Nephron (organoid): ENCODE measurements around the gene YWHAH.

Source experiments
- H3K27ac Mint-ChIP-seq, 3 experiments: 2 replicates each; pipeline ENCODE4 v1.8.0; 2020; ENCODE audit warnings: mixed read lengths in 3 of 3, mild to moderate bottlenecking in 2 of 3, moderate library complexity in 1 of 3
- H3K27me3 Mint-ChIP-seq: 2 replicates; pipeline ENCODE4 v1.8.0; 2021; ENCODE audit warnings: low read depth, mild to moderate bottlenecking, moderate library complexity, mixed read lengths
- H3K36me3 Mint-ChIP-seq: 2 replicates; pipeline ENCODE4 v1.8.0; 2020; ENCODE audit warnings: low read depth, mixed read lengths
- H3K4me1 Mint-ChIP-seq: 2 replicates; pipeline ENCODE4 v1.8.0; 2020; ENCODE audit warnings: mixed read lengths
- H3K4me3 Mint-ChIP-seq, 3 experiments: 2 replicates each; pipeline ENCODE4 v1.8.0; 2020; ENCODE audit warnings: mild to moderate bottlenecking in 3 of 3, mixed read lengths in 3 of 3, moderate library complexity in 2 of 3
- H3K9me3 Mint-ChIP-seq: 2 replicates; pipeline ENCODE4 v1.8.0; 2020; ENCODE audit warnings: mixed read lengths
- TF ChIP-seq, protein P1 (sequence below), 3 experiments: fragments of 200-600 bp; sonication (generic); IDR thresholded peaks; one replicate each; pipeline ENCODE4 v1.5.0; 2021; ENCODE audit warnings: antibody characterized with exemption in 3 of 3; ENCODE audit not compliant: unreplicated experiment in 3 of 3

Gene YWHAH

DNA sequence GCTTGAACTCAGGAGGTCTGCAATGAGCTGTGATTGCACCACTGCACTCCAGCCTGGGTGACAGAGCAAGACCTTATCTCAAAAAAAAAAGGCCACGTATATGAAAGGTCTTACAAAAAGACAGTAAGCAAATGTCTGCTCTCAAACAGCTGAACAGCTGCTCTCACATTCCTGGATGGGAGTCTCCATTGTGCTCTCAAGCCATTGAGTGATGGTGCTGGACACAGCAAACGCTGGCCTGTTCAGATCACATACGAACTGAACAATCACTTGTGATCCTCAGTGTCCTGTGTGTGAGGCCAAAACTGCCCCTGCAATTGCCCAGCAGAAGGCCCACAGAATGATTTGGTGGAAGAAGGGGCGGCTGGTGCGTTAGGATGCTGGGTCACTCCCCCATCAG is 34.4 kb upstream of the YWHAH start:
- Mint-ChIP-seq H3K36me3 (peaks cover 36% of the 10 kb centered on the region), H3K4me1 (no peaks in the 10 kb centered on the region), H3K4me3 (no peak overlapping the region), H3K9me3 (no peaks in the 10 kb centered on the region), H3K27me3 (no peaks in the 10 kb centered on the region), H3K27ac (no peak overlapping the region)
- TF ChIP-seq, protein P1, sequence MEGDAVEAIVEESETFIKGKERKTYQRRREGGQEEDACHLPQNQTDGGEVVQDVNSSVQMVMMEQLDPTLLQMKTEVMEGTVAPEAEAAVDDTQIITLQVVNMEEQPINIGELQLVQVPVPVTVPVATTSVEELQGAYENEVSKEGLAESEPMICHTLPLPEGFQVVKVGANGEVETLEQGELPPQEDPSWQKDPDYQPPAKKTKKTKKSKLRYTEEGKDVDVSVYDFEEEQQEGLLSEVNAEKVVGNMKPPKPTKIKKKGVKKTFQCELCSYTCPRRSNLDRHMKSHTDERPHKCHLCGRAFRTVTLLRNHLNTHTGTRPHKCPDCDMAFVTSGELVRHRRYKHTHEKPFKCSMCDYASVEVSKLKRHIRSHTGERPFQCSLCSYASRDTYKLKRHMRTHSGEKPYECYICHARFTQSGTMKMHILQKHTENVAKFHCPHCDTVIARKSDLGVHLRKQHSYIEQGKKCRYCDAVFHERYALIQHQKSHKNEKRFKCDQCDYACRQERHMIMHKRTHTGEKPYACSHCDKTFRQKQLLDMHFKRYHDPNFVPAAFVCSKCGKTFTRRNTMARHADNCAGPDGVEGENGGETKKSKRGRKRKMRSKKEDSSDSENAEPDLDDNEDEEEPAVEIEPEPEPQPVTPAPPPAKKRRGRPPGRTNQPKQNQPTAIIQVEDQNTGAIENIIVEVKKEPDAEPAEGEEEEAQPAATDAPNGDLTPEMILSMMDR (IDR thresholded peaks at IDR 0.05; ENCODE audit: unreplicated experiment in 3 of 3), result no peak

DNA sequence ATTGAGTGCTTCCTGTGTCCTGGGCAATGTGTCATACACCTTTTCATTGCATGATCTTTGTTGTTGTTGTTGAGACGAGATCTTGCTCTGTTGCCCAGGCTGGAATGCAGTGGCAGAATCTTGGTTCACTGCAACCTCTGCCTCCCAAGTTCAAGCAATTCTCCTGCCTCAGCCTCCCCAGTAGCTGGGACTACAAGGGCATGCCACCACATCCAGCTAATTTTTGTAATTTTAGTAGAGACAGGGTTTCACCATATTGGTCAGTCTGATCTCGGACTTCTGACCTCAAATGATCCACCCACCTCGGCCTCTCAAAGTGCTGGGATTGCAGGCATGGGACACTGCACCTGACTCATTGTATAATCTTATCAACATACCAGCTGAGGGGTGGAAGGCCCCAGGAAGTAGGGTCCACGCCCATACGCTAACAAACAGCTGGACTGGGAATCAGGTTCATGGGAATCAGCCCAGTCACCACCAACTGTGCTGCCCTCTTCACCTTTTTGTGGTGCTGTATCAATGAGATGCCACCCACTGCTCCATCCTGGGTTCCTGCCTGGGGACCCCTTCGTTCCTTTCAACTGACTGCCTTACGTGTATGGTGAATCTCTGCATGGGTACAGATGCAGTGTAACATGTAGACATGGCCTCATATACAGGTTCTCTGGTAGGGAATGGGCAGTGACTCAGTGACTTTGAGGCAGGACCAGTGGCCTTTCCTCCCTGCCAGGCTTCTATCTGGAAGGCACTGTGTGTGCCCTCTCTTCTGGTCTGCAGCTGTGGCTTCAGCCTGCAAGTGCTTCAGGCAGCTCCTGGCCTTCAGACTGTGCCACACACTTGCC is 32.5 kb upstream of the YWHAH start:
- Mint-ChIP-seq H3K27ac (no peak overlapping the region), H3K27me3 (no peaks in the 10 kb centered on the region), H3K4me3 (no peak overlapping the region), H3K36me3 (peaks cover 21% of the 10 kb centered on the region), H3K4me1 (peaks cover 4% of the 10 kb centered on the region), H3K9me3 (no peaks in the 10 kb centered on the region)
- TF ChIP-seq, protein P1 (IDR thresholded peaks at IDR 0.05; ENCODE audit: unreplicated experiment in 3 of 3), result no peak

GRCh38 chr22:31912407-31912743 is 32.0 kb upstream of the YWHAH start:
- no peaks in the 10 kb centered on the region for H3K27me3 Mint-ChIP-seq

GRCh38 chr22:31915586-31915985 is 28.7 kb upstream of the YWHAH start:
- Mint-ChIP-seq H3K4me3 (no peak overlapping the region), H3K27ac (no peak overlapping the region), H3K27me3 (peaks cover 4% of the 10 kb centered on the region), H3K9me3 (no peaks in the 10 kb centered on the region), H3K36me3 (peaks cover under 1% of the 10 kb centered on the region), H3K4me1 (peaks cover 10% of the 10 kb centered on the region)
- TF ChIP-seq, protein P1 (IDR thresholded peaks at IDR 0.05; ENCODE audit: unreplicated experiment in 3 of 3), result no peak

More at GRCh38 chr22:31912407-31912743, 32.0 kb upstream of the YWHAH start:
- TF ChIP-seq, protein P1 (IDR thresholded peaks at IDR 0.05; ENCODE audit: unreplicated experiment in 3 of 3), result no peak
- no peaks in the 10 kb centered on the region for H3K9me3 Mint-ChIP-seq
- peaks cover 18% of the 10 kb centered on the region for H3K36me3 Mint-ChIP-seq
- no peak overlapping the region for H3K27ac Mint-ChIP-seq
- no peak overlapping the region for H3K4me3 Mint-ChIP-seq
- peaks cover 6% of the 10 kb centered on the region for H3K4me1 Mint-ChIP-seq

GRCh38 chr22:31917227-31917921 is 27.0 kb upstream of the YWHAH start:
- TF ChIP-seq, protein P1 (IDR thresholded peaks at IDR 0.05; ENCODE audit: unreplicated experiment in 3 of 3), result no peak
- no peak overlapping the region for H3K27ac Mint-ChIP-seq
- H3K4me3 Mint-ChIP-seq, result no peak overlapping the region
- H3K4me1 Mint-ChIP-seq, result peaks cover 10% of the 10 kb centered on the region
- H3K9me3 Mint-ChIP-seq, result no peaks in the 10 kb centered on the region
- H3K27me3 Mint-ChIP-seq, result peaks cover 4% of the 10 kb centered on the region
- H3K36me3 Mint-ChIP-seq, result no peaks in the 10 kb centered on the region
